SK-N-SH treated with all-trans-retinoic acid at 6 μM for 48 hours (cell line): Measurements from ENCODE around the gene MALSU1.

Experiments
- ATAC-seq: fragments of 200-7000 bp; cut with Tn5 transposase; 3 replicates; pipeline ENCODE4 v1.9.1; 2020; ENCODE audit warnings: mild to moderate bottlenecking, moderate library complexity
- ARNTL ChIP-seq: fragments of 450-650 bp; formaldehyde crosslinking; IDR thresholded peaks from 2 replicates; pipeline ENCODE4 v1.5.0; 2020; ENCODE audit warnings: low read depth, mild to moderate bottlenecking, moderate library complexity, borderline replicate concordance
- BACH2 ChIP-seq: fragments of 250-450 bp; sonication (Bioruptor Pico); IDR thresholded peaks from 2 replicates; pipeline ENCODE4 v1.9.0; 2021; ENCODE audit warnings: mild to moderate bottlenecking, borderline replicate concordance
- CSDC2 ChIP-seq: fragments of 250-450 bp; sonication (Bioruptor Pico); IDR thresholded peaks from 2 replicates; pipeline ENCODE4 v1.5.0; 2020; ENCODE audit warnings: mild to moderate bottlenecking, moderate library complexity
- ESRRG ChIP-seq: fragments of 250-450 bp; sonication (Bioruptor Pico); IDR thresholded peaks from 2 replicates; pipeline ENCODE4 v1.6.1; 2021; ENCODE audit warnings: mild to moderate bottlenecking
- GLIS3 ChIP-seq: fragments of 250-450 bp; sonication (Bioruptor Pico); IDR thresholded peaks from 2 replicates; pipeline ENCODE4 v1.5.0; 2020; ENCODE audit warnings: mild to moderate bottlenecking, moderate library complexity
- ISL1 ChIP-seq: fragments of 250-450 bp; sonication (Bioruptor Pico); IDR thresholded peaks from 2 replicates; pipeline ENCODE4 v2.1.2; 2022; ENCODE audit warnings: mild to moderate bottlenecking, moderate library complexity
- PPARA ChIP-seq: fragments of 250-450 bp; sonication (Bioruptor Pico); IDR thresholded peaks from 2 replicates; pipeline ENCODE4 v1.5.0; 2020; ENCODE audit warnings: mild to moderate bottlenecking, borderline replicate concordance
- RARB ChIP-seq: fragments of 250-450 bp; sonication (Bioruptor Pico); IDR thresholded peaks from 2 replicates; pipeline ENCODE4 v1.8.0; 2021; ENCODE audit warnings: mild to moderate bottlenecking, moderate library complexity
- TCF4 ChIP-seq: fragments of 250-450 bp; sonication (Bioruptor Pico); IDR thresholded peaks from 2 replicates; pipeline ENCODE4 v1.8.0; 2021; ENCODE audit warnings: mild to moderate bottlenecking, moderate library complexity, borderline replicate concordance
- TOX ChIP-seq: fragments of 250-450 bp; sonication (Bioruptor Pico); IDR thresholded peaks from 2 replicates; pipeline ENCODE4 v1.8.0; 2021; ENCODE audit warnings: mild to moderate bottlenecking, moderate library complexity, borderline replicate concordance
- ZC3H10 ChIP-seq: fragments of 250-450 bp; sonication (Bioruptor Pico); IDR thresholded peaks from 2 replicates; pipeline ENCODE4 v1.5.1; 2021; ENCODE audit warnings: mild to moderate bottlenecking, moderate library complexity
- ZFP3 ChIP-seq: fragments of 250-450 bp; sonication (Bioruptor Pico); IDR thresholded peaks from 2 replicates; pipeline ENCODE4 v1.5.0; 2020; ENCODE audit warnings: mild to moderate bottlenecking, moderate library complexity
- ZFP30 ChIP-seq: fragments of 450-650 bp; formaldehyde crosslinking; IDR thresholded peaks from 2 replicates; pipeline ENCODE4 v1.5.0; 2022; ENCODE audit warnings: mild to moderate bottlenecking, moderate library complexity
- ZNF565 ChIP-seq: fragments of 450-650 bp; formaldehyde crosslinking; conservative IDR thresholded peaks from 2 replicates; pipeline ENCODE4 v1.5.0; 2020; ENCODE audit warnings: low read depth, mild to moderate bottlenecking, moderate library complexity
- ZNF70 ChIP-seq: fragments of 450-650 bp; formaldehyde crosslinking; IDR thresholded peaks from 2 replicates; pipeline ENCODE4 v1.5.0; 2020; ENCODE audit warnings: mild to moderate bottlenecking, moderate library complexity
- ZNF8 ChIP-seq: fragments of 450-650 bp; formaldehyde crosslinking; IDR thresholded peaks from 2 replicates; pipeline ENCODE4 v1.5.0; 2020; ENCODE audit warnings: mild to moderate bottlenecking, moderate library complexity
- TF ChIP-seq, protein P1 (sequence below): fragments of 250-450 bp; sonication (Bioruptor Pico); IDR thresholded peaks from 2 replicates; pipeline ENCODE4 v1.5.1; 2021; ENCODE audit warnings: mild to moderate bottlenecking, moderate library complexity
- TF ChIP-seq, protein P2 (sequence below): fragments of 250-450 bp; sonication (Bioruptor Pico); IDR thresholded peaks from 2 replicates; pipeline ENCODE4 v1.5.0; 2020; ENCODE audit warnings: mild to moderate bottlenecking, moderate library complexity
- TF ChIP-seq, protein P3 (sequence below): fragments of 250-450 bp; sonication (Bioruptor Pico); IDR thresholded peaks from 2 replicates; pipeline ENCODE4 v1.8.0; 2021; ENCODE audit warnings: low read depth, mild to moderate bottlenecking, moderate library complexity, borderline replicate concordance
- TF ChIP-seq, protein P4 (sequence below): fragments of 250-450 bp; sonication (Bioruptor Pico); IDR thresholded peaks from 2 replicates; pipeline ENCODE4 v1.8.0; 2020; ENCODE audit warnings: mild to moderate bottlenecking, moderate library complexity, borderline replicate concordance
- TF ChIP-seq, protein P5 (sequence below): fragments of 250-450 bp; sonication (Bioruptor Pico); IDR thresholded peaks from 2 replicates; pipeline ENCODE4 v1.5.1; 2020; ENCODE audit warnings: low read depth, mild to moderate bottlenecking, moderate library complexity

MALSU1 gene

DNA sequence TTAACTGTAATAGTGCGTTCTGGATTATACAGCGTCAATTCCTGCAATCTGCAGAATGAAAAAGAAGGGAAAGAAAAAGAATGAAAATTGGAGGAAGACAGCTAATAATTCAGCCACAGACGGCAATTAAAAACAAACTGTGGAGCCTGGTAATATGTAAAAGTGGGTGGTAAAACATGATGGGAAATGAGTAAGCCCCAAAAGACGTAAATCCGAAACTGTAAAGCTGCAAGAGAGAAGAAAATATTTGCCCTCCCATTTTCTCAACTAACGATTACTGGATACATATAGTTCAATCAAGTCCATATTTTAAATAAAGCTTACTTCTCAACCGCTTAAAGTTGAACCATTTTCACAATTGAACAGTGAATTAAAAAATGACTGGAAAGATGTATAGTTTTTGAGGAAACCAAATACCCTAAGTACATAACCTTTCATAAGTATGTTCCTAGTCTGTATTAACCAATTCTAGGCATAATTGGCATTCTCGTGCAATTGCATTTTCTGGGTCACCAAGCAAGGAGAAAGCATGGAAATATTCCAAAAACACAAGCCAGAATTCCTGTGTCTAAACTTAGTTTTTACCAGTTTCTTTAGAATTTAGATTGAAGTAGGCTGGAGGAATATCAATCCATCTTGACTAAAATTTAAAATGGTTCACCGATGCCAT lies 44.8 kb downstream of the MALSU1 start (continued):
- no peak for TF ChIP-seq ZC3H10 (CRISPR knock-in tag)
- TF ChIP-seq GLIS3 (CRISPR knock-in tag): no peak
- TF ChIP-seq ESRRG (CRISPR knock-in tag): no peak

DNA sequence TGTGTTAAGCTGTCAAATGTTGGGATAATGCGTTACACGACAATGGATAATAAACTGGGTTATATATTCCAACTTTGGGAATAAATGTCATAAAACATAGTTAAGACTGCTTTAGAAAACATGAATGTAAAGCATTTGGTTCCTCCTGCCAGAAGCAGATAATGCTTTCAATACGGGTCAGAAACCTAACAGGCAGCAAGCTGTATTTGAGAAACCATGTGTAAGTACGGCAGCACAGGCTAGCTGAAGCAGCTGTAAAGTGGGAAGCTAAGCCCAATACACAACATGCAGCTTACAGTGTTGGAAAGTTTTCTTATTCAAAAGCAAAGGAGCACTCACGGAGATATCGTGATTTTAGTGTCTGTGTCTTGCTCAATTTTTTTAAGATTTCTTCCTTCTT lies 46.5 kb downstream of the MALSU1 start:
- no peak for TF ChIP-seq ZNF565 (CRISPR knock-in tag)
- TF ChIP-seq BACH2 (CRISPR knock-in tag): no peak
- TF ChIP-seq ARNTL: no peak
- TF ChIP-seq ESRRG (CRISPR knock-in tag): no peak
- no peak for TF ChIP-seq CSDC2
- no peak for TF ChIP-seq TCF4 (CRISPR knock-in tag)
- TF ChIP-seq, protein P1, sequence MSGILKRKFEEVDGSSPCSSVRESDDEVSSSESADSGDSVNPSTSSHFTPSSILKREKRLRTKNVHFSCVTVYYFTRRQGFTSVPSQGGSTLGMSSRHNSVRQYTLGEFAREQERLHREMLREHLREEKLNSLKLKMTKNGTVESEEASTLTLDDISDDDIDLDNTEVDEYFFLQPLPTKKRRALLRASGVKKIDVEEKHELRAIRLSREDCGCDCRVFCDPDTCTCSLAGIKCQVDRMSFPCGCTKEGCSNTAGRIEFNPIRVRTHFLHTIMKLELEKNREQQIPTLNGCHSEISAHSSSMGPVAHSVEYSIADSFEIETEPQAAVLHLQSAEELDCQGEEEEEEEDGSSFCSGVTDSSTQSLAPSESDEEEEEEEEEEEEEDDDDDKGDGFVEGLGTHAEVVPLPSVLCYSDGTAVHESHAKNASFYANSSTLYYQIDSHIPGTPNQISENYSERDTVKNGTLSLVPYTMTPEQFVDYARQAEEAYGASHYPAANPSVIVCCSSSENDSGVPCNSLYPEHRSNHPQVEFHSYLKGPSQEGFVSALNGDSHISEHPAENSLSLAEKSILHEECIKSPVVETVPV: no peak
- TF ChIP-seq ZNF8 (CRISPR knock-in tag): no peak
- no peak for TF ChIP-seq RARB (CRISPR knock-in tag)
- TF ChIP-seq TOX (CRISPR knock-in tag): no peak
- ATAC-seq: no peak

DNA sequence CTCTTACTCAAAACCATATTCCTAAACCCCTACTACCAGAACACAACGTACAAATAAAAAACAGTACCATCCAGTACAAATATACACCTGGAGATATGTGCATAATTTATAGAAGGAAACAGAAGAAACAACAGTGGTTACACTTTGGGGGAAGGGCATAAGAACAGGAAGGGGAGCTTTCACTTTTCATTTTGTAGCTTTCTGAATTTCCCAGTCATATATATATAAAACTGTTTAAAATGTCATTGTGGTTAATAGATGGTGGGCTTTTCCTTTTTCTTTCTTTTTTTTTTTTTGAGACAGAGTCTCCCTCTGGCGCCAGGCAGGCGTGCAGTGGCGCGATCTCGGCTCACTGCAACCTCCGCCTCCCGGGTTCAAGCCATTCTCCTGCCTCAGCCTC lies 47.2 kb downstream of the MALSU1 start:
- no peak for ATAC-seq
- no peak for TF ChIP-seq PPARA (CRISPR knock-in tag)
- TF ChIP-seq BACH2 (CRISPR knock-in tag): no peak
- TF ChIP-seq, protein P2, sequence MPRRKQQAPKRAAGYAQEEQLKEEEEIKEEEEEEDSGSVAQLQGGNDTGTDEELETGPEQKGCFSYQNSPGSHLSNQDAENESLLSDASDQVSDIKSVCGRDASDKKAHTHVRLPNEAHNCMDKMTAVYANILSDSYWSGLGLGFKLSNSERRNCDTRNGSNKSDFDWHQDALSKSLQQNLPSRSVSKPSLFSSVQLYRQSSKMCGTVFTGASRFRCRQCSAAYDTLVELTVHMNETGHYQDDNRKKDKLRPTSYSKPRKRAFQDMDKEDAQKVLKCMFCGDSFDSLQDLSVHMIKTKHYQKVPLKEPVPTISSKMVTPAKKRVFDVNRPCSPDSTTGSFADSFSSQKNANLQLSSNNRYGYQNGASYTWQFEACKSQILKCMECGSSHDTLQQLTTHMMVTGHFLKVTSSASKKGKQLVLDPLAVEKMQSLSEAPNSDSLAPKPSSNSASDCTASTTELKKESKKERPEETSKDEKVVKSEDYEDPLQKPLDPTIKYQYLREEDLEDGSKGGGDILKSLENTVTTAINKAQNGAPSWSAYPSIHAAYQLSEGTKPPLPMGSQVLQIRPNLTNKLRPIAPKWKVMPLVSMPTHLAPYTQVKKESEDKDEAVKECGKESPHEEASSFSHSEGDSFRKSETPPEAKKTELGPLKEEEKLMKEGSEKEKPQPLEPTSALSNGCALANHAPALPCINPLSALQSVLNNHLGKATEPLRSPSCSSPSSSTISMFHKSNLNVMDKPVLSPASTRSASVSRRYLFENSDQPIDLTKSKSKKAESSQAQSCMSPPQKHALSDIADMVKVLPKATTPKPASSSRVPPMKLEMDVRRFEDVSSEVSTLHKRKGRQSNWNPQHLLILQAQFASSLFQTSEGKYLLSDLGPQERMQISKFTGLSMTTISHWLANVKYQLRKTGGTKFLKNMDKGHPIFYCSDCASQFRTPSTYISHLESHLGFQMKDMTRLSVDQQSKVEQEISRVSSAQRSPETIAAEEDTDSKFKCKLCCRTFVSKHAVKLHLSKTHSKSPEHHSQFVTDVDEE (CRISPR knock-in tag): no peak
- TF ChIP-seq, protein P3, sequence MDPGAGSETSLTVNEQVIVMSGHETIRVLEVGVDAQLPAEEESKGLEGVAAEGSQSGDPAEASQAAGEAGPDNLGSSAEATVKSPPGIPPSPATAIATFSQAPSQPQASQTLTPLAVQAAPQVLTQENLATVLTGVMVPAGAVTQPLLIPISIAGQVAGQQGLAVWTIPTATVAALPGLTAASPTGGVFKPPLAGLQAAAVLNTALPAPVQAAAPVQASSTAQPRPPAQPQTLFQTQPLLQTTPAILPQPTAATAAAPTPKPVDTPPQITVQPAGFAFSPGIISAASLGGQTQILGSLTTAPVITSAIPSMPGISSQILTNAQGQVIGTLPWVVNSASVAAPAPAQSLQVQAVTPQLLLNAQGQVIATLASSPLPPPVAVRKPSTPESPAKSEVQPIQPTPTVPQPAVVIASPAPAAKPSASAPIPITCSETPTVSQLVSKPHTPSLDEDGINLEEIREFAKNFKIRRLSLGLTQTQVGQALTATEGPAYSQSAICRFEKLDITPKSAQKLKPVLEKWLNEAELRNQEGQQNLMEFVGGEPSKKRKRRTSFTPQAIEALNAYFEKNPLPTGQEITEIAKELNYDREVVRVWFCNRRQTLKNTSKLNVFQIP (CRISPR knock-in tag): no peak
- TF ChIP-seq, protein P4, sequence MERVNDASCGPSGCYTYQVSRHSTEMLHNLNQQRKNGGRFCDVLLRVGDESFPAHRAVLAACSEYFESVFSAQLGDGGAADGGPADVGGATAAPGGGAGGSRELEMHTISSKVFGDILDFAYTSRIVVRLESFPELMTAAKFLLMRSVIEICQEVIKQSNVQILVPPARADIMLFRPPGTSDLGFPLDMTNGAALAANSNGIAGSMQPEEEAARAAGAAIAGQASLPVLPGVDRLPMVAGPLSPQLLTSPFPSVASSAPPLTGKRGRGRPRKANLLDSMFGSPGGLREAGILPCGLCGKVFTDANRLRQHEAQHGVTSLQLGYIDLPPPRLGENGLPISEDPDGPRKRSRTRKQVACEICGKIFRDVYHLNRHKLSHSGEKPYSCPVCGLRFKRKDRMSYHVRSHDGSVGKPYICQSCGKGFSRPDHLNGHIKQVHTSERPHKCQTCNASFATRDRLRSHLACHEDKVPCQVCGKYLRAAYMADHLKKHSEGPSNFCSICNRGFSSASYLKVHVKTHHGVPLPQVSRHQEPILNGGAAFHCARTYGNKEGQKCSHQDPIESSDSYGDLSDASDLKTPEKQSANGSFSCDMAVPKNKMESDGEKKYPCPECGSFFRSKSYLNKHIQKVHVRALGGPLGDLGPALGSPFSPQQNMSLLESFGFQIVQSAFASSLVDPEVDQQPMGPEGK (CRISPR knock-in tag): no peak
- no peak for TF ChIP-seq ZFP30 (CRISPR knock-in tag)
- TF ChIP-seq TCF4 (CRISPR knock-in tag): no peak
- no peak for TF ChIP-seq CSDC2
- no peak for TF ChIP-seq ARNTL
- no peak for TF ChIP-seq ZFP3
- TF ChIP-seq ZNF8 (CRISPR knock-in tag): no peak
- TF ChIP-seq, protein P1: no peak
- no peak for TF ChIP-seq ZNF565 (CRISPR knock-in tag)
- TF ChIP-seq ESRRG (CRISPR knock-in tag): no peak
- TF ChIP-seq ISL1 (CRISPR knock-in tag): no peak
- TF ChIP-seq ZNF70 (CRISPR knock-in tag): no peak
- TF ChIP-seq, protein P5, sequence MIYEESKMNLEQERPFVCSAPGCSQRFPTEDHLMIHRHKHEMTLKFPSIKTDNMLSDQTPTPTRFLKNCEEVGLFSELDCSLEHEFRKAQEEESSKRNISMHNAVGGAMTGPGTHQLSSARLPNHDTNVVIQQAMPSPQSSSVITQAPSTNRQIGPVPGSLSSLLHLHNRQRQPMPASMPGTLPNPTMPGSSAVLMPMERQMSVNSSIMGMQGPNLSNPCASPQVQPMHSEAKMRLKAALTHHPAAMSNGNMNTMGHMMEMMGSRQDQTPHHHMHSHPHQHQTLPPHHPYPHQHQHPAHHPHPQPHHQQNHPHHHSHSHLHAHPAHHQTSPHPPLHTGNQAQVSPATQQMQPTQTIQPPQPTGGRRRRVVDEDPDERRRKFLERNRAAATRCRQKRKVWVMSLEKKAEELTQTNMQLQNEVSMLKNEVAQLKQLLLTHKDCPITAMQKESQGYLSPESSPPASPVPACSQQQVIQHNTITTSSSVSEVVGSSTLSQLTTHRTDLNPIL (CRISPR knock-in tag): no peak
